Activated CD8-positive, alpha-beta memory T cell treated with anti-CD3 and anti-CD28 coated beads, Interleukin-2, amount 50 U/mL, for 24 hours (primary cell): ENCODE measurements around the gene RNF187.

ENCODE experiments used
- DNase-seq: peaks from one replicate; pipeline ENCODE4 v3.0.0-alpha.2; 2020; ENCODE audit errors: extremely low read depth

The RNF187 gene

DNA sequence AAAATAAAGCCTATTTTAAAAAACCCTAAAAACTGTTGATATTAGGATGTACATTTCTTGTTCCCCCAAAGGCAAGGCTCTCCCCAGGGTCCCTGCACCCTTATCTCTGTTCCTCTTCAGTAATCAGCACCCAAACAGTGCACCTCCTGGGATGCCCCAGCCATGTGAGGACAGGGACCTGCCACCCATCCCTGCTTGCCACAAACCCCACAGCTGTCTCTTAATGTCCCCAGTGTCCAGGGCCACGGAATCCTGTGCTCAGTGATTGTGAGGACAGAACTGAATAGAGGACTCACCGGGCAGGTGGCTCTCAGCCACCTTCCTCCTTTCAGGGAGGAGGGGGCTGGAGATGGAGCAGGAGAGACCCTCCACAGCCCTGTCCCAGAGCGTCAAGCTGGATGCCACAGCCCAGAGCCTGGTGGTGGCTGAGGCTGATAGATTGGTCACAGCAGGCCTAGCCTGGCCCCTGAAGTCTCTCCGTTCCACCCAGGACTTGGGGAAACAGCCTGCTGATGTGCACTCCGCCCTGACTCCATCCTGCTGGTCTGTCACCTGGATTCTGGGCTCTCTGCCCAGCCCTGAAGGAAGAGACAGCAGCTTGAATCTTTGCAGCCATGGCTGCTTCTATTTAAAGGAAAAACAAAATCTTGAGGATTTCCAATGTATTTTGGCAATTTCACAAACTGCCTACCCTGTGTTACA, 23.1 kb downstream of the RNF187 start:
- DNase-seq = no peak

DNA sequence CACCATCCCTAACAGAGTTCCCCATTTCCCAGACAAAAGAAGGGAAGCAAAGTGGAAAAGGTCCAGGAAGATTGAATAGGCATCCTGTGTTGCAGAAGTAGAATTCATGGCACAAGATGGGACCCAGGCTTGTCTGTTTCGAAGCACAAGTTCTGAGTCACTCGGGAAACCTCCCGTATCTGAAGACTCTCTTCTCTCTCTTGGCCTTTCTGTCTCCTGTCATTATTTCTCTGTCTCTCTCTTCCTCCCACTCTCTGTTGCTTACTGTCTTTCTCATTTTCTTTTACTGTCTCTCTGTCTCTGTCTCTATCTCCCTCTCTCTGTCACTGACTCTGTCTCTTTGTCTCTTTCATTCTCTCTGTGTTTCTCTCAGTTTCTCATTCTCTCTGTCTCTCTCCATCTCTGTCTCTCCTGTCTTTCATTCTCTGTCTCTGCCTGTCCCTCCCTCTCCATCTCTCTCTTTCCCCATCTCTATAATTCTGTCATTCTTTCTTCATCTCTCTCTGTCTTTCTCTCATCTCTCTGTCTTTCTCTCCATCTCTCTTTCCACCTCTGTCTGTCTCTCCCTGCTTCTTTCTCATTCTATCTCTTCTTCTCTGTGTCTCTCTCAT, 23.7 kb downstream of the RNF187 start:
- DNase-seq = no peak

DNA sequence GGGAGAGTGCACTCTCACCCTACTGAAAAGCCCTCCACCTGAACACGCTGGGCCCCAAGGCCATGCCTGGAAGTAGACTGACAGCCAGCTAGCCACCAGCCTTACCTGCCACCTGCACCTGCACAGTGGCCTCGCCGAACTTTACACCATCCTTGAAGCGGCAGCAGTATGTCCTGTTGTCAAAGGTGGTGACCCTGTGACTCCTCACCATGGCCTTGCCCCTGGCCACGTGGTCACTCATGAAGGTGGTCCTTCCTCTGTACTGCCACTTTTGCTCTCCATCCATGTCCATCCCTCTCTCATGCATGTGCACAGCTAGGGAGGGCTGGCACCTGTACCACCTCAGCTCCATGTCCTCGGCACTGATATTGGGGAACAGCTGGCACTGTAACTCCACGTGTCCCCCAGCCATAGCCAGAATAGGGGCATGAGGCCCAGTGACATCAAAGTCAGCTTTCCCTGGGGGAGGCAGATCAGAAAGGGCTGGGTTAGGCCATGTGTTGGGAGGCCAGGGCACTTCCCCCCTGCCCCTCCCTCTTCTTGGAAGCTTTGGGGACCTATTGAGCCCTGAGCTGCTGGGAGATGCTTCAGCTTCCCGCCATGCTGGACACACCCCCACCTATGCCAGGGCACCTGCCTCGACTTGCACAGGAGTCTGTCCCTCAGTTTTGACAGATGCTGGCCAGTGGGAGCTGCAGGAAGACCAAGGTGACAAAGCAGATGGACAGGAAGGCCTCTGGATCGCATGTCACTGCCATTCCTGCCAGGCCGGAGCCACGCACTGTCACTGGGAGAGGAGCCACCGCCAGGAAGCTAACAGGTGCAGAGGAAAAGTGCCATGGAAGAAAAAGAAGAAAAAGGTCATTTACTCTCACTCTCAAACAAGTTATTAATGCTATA, 24.6 kb downstream of the RNF187 start:
- no peak for DNase-seq

DNA sequence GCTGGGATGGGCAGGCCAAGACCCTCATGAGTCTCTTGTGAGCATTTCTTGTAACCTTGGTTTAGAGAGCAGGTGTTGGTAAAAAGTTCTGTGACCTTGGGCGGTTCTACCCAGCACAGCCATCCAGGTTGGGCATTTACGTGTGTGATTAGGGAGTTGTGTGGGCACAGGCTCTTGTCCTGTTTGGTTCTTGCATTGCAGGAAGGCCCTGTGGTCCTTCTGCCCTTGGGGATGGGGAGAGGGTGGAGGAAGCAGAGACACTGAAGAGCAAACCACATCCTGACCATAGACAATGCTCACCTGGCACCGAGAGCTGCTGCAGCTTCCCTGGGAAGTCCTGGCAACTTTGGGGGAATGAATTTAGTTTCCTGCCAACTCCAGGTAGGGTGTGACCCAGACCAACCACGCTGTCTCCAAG, 25.6 kb downstream of the RNF187 start:
- no peak for DNase-seq

DNA sequence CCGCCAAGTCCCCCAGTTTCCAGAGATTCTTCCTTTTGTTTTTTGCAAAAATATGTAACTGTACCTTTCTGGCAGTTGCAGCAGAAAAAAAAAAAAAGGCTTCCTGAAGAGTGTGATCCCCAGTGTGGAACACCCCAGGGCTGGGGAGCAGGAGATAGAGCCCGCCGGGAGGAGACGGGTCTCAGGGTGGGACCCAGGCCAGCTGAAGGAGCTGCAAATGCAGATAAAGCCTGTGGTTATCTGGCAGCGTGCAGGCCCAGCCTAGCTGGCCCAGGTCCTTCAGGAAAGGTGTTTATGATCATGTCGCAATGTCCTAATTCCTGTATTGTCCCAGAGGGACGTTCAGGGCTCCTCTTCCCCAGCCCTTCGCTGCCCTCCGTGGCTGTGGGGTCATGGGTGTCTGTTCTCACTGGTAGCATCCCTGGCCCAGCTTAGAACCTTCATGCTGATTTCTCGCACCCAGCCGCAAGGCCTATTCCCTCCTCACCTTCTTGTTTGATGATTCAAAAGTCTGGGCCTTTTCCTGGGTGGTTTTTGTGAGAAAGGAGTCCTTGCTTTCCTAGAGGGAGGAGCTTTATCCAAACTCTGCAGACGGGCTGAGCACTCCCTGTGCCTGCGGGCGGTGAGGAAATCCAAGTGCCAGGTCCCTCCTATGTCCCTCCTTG, 26.2 kb downstream of the RNF187 start:
- no peak for DNase-seq

DNA sequence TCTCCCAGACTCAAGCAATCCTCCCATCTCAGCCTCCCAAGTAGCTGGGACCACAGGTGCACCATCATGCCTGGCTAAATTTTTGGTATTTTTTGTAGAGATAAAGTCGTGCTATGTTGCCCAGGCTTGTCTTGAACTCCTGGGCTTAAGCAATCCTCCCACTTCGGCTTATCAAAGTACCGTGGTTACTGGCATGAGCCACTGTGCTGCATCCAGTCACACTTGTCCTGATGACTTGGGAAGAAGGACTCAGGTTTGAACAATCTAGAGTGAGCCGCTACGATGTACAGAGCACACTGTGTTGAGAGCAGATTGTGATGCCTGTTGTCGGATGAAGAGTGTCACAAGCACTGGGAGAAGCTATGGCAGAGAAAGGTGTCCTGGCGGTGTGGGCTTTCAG, 27.2 kb downstream of the RNF187 start:
- no peak for DNase-seq

DNA sequence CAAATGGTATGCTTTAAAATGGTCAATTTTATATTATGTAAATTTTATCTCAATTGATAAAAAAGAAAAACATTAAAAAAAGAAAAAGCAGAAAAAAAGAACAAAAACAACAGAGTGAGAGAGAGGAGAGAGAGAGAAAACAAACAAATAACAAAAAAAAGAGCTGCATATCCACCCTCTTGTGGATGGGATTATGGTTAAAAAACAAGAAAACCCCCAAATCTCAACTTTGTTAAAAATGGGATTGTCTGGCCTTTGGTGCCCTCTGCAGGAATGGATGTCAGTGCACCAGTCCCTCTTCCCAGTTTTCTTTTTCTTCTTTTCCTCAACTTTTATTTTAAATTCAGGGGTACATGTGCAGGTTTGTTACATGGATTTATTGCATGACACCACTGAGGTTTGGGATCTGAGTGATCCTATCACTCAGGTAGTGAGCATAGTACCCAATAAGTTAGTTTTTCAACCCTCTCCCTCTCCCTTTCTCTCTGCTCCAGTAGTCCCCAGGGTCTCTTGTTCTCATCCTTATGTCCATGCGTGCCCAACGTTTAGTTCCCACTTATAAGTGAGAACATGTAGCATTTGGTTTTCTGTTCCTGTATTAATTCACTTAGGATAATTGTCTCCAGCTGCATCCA, 28.1 kb downstream of the RNF187 start:
- no peak for DNase-seq

DNA sequence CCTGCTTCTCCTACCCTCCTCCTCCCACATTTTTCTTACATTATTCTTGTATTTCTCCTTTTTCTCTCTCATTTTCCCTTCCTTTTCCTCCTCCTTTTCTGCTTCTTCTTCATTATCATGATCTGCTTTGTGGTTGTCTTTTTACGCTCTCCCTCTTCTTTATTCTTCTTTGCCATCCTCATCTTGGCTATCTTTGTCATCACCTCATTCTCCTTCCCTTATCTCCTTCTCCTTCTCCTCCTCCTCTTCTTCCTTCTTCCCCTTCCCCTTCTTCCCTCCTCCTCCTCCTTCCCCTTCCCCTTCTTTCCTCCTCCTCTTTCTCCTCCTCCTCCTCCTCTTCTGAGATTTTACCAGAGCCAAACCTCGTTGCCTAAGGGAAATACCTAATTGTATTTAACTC, 30.5 kb downstream of the RNF187 start:
- no peak for DNase-seq

DNA sequence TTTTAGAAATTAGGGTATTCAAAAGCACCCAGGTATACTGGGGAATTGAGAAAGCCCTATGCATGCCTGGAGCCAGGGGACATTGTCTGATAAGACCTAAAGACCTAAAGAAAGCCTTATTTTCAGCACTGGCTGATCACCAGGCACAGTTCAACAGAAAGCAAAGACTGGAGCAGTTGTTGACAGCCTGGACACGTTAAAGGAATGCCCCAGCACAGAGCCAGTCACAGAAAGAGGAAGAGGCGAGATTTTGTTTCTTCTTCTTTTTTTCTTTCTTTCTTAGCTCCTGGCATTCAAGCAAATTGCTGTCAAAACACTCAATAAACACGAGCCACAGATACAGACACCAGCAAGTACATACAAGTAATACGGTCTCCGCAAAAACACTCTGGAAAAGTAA, 40.4 kb downstream of the RNF187 start:
- no peak for DNase-seq

DNA sequence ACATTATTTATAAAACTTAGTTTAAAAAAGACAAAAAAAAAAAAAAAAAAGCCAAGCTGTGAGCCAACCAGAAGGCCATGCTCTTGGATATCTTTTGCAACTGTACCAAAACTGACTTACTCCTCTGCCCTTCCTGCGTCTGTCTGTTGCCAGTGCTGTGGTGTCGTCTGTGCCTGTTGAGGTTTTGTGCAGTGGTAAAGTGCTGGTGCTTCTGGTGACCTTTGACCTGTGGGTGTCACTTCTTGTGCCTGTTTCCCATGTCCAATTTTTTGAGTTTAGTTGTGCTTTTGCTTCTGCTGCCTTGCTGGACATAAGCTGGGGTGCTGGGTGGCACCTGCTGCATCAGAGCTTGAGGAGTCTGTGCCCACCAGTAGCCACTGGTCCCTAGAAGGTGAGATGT, 41.4 kb downstream of the RNF187 start:
- DNase-seq = no peak

DNA sequence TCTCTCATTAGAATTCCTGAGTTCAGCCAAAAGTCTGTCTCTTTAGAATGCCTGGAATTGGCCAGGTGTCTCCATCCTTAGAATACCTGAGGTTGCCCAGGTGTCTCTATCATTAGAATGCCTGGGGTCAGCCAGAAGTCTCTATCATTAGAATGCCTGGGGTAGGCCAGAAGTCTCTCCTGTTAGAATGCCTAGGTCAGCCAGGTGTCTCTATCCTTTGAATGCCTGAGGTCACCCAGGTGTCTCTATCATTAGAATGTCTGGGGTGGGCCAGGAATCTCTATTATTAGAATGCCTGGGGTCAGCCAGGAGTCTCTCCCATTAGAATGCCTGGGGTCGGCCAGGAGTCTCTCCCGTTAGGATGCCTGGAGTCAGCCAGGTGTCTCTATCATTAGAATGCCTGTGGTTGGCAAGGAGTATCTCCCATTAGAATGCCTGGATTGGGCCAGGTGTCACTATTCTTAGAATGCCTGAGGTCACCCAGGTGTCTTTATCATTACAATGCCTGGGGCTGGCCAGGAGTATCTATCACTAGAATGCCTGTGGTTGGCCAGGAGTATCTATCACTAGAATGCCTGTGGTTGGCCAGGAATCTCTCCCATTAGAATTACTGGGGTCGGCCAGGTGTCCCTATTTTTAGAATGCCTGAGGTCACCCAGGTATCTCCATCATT, 43.0 kb downstream of the RNF187 start:
- DNase-seq = no peak

DNA sequence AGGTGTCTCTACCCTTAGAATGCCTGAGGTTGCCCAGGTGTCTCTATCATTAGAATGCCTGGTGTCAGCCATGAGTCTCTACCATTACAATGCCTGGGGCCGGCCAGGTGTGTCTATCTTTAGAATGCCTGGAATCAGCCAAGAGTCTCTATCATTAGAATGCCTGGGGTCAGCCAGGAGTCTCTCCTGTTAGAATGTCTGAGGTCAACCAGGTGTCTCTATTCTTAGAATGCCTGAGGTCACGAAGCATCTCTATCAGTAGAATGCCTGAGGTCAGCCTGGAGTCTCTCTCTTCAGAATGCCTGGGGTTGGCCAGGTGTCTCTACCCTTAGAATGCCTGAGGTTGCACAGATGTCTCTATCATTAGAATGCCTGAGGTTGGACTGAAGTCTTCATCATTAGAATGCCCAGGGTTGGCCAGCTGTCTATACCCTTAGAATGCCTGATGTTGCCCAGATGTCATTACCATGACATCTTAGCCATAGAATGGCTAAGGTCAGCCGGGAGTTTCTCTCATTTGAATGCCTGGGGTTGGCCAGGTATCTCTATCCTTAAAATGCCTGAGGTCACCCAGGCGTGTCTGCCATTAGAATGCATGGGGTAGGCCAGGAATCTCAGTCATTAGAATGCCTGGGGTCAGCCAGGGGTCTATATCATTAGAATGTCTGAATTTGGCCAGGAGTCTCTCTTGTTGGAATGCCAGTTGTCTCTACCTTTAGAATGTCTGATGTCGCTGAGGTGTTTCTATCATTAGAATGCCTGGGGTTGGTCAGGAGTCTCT, 44.0 kb downstream of the RNF187 start:
- no peak for DNase-seq

DNA sequence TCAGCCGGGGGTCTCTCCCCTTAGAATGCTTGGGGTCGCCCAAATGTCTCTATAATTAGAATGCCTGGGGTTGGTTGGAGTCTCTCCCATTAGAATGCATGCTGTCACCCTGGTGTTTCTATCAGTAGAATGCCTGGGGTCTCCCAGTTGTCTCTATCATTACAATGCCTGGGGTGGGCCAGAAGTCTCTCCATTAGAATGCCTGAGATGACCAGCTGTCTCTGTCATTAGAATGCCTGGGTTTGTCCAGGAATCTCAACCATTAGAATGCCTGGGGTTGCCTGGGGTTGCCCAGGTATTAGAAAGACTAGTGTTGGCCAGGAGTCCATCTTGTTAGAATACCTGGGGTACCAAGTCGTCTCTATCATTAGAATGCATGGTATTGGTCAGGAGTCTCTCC, 51.6 kb downstream of the RNF187 start:
- DNase-seq = no peak

DNA sequence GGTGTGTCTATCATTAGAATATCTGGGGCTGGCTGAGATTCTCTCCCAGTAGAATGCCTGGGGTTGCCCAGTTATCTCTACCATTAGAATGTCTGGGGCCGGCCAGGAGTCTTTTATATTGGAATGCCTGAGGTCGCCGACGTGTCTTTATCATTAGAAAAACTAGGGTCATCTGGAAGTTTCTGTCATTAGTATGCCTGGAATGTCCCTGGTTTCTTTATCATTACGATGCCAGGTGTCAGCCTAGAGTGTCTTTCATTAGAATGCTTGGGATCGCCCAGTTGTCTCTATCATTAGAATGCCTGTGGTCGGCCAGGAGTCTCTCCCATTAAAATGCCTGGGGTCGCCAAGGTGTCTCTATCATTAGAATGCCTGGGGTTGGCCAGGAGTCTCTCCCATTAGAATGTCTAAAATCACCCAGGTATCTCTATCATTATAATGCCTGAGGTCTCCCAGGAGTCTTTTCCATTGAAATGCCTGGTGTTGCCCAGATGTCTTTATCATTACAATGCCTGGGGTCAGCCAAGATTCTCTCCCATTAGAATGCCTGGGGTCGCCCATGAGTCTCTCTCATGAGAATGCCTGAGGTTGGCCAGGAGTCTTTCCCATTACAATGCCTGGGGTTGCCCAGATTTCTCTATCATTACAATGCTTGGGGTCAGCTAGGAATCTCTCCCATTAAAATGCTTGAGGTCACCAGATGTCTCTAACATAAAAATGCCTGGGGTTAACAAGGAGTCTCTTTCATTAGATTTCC, 53.2 kb downstream of the RNF187 start:
- no peak for DNase-seq

DNA sequence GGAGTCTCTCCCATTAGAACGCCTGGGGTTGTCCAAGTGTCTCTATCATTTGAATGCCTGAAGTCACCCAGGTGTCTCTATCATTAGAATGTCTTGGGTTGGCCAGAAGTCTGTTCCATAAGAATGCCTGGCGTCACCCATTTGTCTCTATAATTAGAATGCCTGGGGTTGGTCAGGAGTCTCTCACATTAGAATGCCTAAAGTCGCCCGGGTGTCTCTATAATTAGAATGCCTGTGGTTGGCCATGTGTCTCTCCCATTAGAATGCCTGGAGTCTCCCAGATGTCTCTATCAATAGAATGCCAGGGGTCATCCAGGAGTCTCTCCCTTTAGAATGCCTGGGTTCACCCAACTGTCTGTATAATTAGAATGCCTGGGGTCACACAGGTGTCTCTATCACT, 54.5 kb downstream of the RNF187 start:
- no peak for DNase-seq

DNA sequence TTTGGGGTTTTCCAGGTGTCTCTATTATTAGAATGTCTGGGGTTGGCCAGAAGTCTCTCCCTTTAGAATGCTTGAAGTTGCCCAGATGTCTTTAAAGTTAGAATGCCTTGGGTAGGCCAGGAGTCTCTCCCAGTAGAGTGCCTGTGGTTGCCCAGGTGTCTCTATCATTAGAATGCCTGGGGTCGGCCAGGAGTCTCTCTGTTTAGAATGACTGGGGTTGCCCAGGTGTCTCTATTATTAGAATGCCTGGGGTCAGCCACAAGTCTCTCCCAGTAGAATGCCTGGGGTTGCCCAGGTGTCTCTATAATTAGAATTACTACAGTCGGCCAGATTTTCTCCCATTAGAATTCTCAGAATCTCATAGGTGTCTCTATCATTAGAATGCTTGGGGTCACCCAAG, 55.2 kb downstream of the RNF187 start:
- DNase-seq = no peak

DNA sequence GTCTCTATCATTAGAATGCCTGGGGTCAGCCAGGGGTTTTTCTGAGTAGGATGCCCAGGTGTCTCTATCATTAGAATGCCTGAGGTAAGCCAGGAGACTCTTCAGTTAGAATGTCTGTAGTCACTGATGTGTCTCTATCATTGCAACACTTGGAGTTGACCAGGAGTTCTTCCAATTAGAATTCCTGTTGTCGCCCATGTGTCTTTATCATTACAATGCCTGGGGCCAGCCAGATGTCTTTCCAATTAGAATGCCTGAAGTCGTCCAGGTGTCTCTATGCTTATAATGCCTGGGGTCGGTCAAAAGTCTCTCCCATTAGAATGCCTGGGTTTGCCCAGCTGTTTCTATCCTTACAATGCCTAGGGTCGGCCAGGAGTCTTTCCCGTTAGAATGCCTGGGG, 55.8 kb downstream of the RNF187 start:
- DNase-seq = no peak

DNA sequence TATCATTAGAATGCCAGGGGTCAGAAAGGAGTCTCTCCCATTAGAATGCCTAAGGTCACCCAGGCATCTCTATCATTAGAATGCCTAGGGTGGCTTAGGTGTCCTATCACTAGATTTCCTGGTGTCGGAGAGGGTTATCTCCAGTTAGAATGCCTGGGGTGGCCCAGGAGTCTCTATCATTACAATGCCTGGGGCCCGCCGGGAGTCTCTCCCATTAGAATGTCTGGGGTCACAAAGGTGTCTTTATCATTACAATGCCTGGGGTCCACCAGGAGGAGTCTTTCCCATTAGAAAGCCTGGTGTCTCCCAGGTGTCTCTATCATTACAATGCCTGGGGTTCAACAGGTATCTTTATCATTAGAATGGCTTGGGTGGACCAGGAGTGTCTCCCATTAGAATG, 56.2 kb downstream of the RNF187 start:
- DNase-seq = no peak

DNA sequence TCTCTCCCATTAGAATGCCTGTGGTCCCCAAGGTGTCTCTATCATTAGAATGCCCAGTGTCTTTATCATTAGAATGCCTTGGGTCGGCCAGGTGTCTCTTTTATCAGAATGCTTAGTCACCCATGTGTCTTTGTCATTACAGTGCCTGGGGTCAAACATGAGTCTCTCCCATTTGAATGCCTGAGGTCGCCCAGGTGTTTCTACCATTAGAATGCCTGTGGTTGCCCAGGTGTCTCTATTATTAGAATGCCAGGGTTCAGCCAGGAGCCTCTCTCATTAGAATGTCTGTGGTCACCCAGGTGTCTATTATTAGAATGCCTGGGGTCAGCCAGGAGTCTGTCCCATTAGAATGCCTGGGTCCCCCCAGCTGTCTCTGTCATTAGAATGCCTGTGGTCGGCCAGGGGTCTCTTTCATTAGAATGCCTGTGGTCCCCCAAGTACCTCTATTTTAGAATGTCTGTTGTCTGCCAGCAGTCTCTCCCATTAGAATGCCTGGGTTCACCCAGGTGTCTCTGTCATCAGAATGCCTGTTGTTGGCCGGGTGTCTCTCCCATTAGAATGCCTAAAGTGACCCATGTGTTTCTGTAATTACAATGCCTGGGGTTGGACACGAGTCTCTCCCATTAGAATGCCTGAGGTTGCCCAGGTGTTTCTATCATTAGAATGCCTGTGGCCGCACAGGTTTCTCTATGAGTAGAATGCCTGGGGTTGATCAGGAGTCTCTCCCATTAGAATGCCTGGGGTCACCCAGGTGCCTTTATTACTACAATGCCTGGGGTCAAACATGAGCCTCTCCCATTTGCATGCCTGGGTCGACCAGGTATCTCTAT, 57.1 kb downstream of the RNF187 start:
- no peak for DNase-seq
